ENCODE measurements around the gene FECH.
"Not testable (repeated sequence)": the region's sequence is repeated elsewhere in the genome, so short reads cannot be mapped to it uniquely, and the experiment has no call there.

Gene FECH, protein sequence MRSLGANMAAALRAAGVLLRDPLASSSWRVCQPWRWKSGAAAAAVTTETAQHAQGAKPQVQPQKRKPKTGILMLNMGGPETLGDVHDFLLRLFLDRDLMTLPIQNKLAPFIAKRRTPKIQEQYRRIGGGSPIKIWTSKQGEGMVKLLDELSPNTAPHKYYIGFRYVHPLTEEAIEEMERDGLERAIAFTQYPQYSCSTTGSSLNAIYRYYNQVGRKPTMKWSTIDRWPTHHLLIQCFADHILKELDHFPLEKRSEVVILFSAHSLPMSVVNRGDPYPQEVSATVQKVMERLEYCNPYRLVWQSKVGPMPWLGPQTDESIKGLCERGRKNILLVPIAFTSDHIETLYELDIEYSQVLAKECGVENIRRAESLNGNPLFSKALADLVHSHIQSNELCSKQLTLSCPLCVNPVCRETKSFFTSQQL

DNA sequence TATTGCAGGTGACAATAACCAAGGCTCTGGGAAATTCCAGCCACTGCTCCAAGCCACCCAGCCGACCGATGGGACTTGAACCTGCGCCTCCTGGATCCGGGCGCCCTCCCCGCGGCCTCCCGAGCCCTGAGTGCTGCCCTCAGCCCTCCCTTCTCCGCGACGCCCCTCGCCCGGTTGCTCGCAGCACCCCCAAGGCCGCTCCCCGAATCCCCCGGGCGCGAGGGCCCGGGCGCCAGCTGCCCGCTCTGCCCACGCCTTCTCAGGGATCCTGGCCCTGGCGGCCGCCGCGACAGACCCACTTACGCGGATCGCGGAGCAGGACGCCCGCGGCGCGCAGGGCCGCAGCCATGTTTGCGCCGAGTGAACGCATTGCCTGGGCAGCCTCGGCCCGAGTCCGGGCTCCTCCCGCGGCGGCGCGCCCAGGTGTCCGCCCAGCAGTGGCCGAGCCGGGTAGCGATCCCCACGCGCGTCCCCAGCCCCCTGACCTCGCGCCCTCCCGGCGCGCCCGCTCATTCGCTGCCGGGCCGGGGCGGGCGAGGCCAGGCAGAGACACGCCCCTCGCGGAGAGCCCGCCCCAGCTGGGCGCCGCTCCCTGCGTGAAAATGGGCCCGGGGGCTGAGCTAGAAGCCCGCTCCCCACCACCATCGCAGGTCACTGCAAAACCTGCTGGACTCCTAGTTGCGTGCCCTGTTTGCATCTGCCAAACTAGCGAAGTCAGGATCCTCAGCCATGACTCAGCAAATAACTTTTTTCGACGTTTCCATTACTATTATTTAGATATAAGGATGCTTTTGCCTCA, at the start of gene FECH:
Gene FECH, minus strand, starts transcription at position 452 of the 799 bp plus-strand sequence. Its CDS starts 82 bp downstream, at position 370.
- peak; percentile 26 for FAIRE-seq
- peak; percentile 52 for DNase-seq (ENCODE audit: insufficient read length, low spot score)

DNA sequence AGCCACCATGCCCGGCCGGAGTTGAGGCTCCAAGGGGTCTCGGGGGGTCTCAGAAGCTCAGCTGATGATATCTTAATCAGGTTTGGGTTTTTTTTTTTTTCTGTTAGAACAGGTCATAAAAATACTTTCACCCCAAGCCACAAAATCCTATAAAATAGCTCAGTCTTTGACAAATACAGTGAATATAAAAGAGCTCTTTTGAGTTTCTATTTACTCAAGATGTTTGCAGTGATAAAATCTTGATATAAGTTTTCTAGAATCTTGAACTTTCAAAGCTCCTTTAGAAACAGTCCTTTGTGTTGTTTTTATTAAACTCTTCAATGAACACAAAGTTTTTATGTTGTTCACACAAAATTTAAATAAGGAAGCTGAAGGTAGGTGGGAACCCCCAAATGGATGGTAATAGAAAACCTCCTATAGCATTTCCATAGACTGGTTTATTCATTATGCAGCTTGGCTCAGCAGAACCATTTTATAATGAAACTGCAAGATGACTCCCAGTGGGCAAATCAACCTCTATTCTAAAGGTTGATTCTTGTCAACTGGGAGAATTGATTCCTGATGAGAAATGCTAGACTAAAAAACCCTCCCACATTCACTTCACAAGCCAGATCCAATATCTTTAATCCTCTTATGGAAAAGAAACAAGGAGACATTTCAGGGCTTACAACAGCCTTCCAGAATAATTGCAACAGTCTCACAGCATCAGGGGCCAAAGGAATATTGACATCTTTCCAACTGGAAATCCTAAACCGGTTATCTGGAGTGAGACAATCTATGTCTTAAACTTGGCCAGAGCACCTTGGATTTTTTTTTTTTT, 48.7 kb upstream of the FECH start:
- no peak for DNase-seq (ENCODE audit: insufficient read length, low spot score)
- no peak for FAIRE-seq

DNA sequence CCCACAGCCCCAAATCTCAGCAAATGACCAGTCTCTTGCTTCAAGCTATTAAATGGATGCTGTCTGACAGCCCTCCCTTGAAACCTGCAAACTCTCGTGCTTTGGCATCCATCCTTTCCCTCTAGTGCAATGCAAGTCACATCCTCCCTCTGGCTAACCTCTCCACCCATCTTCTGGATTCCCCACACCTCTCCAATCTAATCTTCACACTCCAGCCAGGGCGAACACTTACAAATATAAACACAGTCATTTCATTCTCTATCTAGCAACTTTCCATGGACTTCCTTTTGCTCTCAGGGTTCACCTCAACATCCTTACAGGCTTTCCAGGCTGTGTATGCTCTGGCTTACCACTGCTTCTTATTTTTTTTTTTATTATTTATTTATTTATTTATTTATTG, 45.2 kb upstream of the FECH start:
- FAIRE-seq (no peak), DNase-seq (ENCODE audit: insufficient read length, low spot score) (no peak)

DNA sequence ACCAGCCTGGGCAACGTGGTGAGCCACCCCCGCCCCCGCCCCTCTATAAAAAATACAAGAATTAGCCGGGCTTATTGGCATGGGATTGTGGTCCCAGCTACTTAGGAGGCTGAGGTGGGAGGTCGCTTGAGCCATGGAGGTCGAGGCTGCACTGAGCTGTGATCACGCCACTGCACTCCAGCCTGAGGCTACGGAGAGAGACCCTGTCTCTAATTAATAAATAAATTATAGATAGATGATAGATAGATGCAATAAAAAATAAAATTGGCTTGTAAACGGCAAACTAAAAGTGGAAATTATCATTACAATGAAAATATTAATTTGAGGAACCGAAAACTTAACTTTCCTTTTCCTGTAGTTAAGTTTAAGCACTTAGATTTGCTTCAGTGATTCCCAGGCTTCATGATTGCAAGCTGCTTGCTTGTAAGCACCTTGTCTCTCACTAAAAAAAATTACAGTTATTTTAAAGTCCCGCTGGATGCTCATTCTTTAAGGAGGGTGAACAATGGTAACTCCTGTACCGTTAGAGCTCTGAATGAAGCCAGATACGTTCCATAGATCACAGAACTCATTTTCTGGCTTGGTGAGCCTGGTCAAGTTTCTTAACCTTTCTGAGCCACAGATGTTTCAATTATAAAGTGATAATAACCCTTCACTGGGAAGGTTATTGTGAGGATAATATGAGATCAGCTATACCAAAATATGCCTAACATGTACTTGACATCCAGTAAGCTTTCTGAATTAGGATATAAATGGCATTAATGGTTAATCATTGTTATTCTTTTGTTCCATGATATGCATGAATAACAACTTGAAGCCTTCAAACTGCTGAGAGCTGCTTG, 44.5 kb upstream of the FECH start:
- no peak for FAIRE-seq
- no peak for DNase-seq (ENCODE audit: insufficient read length, low spot score)

DNA sequence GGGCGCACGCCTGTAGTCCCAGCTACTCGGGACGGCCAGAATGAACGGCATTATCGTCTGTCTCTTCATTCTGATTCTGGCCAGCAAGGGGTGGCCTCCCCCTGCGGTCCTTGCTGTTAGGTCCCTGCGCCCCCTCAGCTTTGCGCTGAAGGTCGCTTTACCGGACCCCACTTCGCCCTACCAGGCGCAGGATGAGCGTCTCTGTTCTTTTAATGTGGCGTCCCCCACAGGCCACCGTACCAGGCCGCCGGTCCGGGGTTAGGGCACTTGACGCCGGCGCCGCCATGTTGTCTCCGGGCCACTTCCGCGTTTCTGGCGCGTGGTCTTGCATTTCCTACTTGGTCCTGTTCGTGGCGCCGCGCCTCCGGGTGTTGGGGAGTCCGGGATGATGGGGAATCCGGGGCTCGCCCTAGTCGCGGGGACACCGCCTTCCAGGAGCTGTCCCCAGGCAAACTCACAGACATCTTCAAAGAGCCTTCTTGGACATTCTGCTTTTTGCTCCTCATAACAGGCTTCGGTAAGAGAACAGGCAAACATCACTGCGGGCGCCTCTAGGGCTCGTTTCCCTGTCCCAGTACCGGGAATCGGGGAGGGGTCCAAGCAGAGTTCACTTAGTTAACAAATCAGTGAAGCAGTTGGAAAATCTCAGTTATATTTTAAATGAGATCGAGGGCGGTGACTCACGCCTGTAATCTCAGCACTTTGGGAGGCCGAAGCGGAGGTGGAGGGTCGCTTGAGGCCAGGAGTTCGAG, 43.7 kb upstream of the FECH start:
- FAIRE-seq (no peak), DNase-seq (ENCODE audit: insufficient read length, low spot score) (peak; percentile 77)

DNA sequence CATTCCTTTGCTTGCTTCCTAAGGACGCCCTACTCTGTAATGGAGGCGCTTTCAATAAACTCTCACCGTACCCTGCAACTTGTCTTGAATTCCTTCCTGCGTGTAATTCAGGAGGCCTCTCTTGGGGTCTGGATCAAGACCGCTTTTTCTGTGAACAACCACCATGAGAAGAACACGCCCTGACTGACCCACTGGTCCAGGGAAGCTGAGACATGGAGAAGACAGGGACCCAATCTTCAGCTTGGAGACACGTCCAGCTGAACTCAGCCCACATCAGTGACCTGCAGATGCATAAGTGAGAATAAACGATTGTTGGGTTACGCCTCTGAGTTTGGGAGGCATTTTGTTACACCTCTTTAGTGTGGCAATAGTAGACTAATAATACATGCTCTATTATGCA, 42.9 kb upstream of the FECH start:
- FAIRE-seq (no peak), DNase-seq (ENCODE audit: insufficient read length, low spot score) (no peak)

DNA sequence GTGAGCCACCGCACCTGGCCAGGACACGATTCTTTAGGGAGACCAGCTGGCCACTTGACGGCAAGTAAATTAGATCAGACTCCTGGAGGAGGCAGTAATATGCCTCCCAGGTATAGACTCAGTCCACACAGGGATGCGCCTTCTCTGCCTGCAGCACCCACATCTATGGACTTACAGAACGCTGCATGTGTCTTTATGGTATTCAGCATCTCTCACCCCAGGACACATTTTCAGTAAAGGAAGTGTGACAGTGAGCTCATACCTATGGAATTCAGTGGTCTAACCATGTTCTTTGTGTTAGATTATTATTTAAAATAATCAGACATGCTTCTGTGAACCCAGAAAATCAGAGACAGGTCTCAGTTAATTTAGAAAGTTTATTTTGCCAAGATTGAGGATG, 41.0 kb upstream of the FECH start:
- no peak for FAIRE-seq
- no peak for DNase-seq (ENCODE audit: insufficient read length, low spot score)

DNA sequence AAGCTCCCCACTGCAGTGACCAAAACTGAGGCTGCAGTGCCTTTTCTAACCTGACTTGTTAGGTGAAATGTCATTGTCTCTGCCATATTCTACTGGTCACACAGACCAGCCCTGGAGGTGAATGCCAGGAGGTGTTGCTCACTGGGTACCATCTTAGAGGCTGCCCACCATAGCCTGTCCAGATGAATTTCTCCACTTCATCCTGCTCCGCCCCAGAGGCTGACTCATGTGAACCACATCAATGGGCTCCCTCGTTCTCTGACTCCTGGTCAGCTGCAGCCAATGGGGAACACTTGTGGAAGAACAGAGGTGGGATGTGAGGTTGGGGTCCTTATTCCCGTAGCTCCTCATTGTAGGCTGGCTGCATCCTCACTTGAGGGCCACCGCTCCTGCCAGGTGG, 38.5 kb upstream of the FECH start:
- DNase-seq (ENCODE audit: insufficient read length, low spot score) (no peak), FAIRE-seq (no peak)

DNA sequence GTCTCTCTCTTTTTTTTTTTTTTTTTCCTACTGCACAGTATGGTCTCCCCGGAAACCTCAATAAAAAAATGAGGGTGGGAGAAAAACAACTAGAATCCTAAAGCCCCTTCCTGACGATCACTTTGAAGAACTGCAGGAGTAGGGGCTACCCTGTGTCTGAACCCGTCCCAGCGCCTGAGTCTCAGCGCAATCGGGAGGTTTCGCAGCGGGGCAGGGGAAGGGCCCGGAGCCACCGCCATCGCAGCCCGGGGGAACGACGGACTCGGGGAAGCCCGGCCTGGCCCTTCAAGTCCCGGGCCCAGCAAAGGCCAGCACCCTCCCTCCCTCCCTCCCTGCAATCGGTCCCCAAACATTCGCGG, 34.7 kb upstream of the FECH start:
- FAIRE-seq (no peak), DNase-seq (ENCODE audit: insufficient read length, low spot score) (no peak)

DNA sequence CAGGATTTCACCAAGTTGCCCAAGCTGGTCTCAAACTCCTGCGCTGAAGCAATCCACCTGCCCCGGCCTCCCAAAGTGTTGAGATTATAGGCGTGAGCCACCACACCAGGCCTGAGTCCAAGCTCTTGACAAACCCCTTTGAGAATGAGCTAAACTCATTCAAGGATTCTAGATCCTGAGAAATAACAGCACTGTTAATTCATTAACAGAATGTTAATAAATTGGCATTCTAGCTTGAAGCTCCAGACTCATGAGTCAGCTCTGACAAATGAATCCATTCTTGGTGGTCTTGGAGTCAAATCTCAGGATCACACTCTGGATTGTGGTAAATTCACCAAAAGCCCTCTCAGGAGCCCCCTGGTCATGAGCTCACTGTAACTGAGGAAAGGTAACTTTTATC, 33.4 kb upstream of the FECH start:
- DNase-seq (ENCODE audit: insufficient read length, low spot score) (no peak), FAIRE-seq (no peak)

DNA sequence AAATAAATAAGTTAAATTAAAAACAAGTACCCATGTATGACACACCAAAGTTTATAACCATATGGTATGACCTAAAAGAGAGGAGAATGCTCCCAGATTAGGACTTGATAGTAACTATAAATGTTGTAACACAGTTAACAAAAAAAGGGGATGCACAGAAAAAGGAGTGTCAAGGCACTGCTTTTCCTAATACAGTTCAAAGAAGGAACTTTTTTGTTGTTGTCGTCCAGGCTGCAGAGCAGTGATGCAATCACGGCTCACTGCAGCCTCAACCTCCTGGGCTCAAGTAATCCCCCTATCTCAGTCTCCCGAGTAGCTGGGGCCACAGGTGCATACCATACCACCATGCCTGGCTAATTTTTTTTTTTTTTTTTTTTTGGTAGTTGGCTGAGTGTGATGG, 32.4 kb upstream of the FECH start:
- FAIRE-seq (no peak), DNase-seq (ENCODE audit: insufficient read length, low spot score) (no peak)

DNA sequence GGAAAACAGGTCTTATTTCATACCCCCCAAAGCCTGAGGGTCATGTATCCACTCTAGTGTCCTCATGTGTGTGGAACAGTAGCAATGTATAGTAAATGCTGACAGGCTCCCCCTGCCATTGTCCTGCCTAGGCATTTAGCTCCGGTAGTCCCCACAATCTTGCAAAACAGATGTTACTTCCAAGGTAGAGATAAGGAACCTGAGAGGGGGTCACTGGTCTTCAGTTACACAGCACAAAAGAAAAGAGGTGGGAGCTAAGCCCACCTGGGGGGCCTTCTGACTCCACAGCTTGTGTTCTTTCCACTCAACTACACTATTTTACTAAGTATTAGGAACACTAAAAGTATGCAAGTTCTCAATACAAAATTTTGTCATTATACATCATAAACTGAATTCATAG, 17.4 kb upstream of the FECH start:
- no peak for DNase-seq (ENCODE audit: insufficient read length, low spot score)
- FAIRE-seq = no peak

DNA sequence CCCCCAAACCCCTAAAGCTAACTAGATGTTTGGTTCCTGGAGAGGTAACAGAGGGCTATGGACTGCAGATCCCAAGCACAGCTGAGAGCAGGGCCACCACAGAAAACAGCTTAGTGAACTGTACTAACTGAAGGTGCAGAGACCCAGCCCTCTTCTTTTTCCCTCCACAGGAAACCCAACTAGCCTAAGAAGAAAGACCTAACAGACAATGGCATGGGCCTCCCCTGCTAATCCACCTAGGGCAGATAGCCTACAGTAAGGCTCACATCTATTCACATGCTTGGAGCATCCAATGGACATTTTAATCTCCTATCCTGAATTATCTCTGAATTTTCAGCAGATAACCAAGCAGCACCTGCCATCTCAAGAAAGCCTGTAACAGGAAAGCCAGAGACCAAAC, 8.8 kb upstream of the FECH start:
- DNase-seq (ENCODE audit: insufficient read length, low spot score) (no peak), FAIRE-seq (no peak)

DNA sequence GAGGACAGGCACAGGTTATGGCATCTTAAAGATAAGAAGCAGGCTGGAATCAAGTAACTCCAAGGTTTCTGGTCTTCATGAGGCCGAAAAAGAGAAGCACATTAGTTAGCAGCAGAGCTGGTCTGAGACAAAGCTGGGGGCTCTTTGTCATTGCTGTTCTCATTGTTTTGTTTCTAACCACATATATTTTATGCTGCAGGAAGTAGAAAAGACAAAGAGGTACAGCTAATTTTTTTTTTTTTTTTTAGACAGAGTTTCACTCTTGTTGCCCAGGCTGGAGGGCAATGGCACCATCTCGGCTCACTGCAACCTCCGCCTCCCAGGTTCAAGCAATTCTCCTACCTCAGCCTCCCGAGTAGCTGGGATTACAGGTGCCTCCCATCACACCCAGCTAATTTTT, 6.2 kb upstream of the FECH start:
- not testable (repeated sequence) for FAIRE-seq; DNase-seq (ENCODE audit: insufficient read length, low spot score)

DNA sequence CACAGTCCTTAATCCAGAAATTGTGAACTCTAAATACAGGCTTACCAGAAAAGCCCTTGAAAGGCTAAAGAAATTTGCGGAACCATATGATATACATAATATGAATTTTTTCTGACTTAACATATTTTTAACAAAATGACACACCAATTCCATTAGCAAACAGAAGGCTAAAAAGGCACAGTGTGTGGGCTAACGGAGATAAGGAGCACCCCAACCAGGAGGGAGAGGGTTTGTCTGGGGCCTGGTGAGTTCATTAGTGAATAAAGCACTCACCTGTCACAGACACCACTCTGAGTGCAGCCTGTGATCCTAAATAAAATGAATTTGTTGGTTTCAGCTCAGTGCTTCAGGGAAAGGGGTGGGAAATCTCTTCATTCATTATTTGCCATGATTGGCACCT, 2.7 kb upstream of the FECH start:
- FAIRE-seq = no peak

DNA sequence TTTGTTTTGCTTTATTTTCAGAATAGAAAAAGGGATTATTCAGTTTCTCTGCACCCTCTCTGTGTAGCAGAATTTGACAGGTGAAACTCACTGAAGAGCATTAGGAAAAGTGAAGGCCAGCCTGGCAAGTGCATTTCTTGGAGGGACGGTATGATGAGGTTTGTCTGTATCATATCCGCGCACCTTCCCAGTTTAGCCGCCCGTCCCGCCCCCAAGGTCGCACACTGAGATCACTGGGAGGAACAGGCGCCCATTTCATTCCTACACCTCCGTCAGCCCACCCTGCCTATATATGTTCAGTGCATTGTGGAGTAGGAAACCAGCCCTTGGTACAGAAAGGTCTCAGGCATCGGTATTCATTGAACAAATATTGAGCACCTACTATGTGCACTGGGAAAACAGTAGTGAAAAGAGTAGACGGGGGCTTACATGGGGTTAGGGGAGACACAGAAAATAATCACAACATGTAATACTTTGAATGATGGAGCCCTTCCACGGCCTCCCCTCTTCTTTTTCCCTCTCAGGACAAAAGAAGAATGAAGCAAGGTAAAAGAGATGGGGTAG, 678 bp upstream of the FECH start:
- DNase-seq (ENCODE audit: insufficient read length, low spot score) = no peak
- FAIRE-seq = no peak

More for the DNA sequence above, 2.7 kb upstream of the FECH start:
- no peak for DNase-seq (ENCODE audit: insufficient read length, low spot score)

DNA sequence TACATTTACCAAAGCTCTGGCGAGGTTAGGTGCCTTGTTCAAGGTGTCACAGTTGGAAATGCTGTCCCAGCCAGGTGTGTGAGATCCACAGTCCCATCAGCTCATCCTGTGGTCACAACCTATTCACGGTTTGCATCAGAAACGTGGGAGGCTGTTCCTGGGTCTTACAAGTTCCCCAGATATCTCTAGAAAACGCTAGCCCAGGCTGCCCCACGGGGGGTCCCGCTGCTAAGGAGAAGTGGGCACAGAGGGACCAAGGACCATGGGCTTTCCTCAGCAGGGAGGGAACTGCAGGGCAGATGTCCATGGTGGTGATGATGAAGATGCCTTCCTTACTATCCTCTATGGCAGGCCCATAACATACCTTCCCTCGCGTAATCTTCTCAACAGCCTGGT, 649 bp downstream of the FECH start:
- FAIRE-seq (no peak), DNase-seq (ENCODE audit: insufficient read length, low spot score) (no peak)

DNA sequence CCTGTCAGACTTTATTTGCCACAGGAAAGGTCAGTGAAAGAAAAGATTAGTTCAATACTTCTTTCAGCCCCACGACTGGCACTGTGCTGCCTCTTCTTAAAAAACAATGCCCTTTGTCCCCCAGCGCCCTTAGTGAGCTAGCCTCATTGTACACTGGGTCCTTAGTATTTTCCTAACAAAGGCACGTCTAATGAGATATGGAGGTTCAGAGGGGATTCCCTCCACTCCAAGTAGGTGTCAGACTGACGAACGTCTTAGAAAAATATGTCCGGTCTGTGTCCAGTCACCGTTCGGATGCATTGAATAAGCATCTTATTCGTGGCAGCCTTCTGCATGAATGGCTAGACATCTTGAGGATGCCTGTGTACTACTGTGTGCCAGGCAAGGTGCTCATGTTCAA, 1.1 kb downstream of the FECH start:
- FAIRE-seq = no peak
- DNase-seq (ENCODE audit: insufficient read length, low spot score) = no peak

DNA sequence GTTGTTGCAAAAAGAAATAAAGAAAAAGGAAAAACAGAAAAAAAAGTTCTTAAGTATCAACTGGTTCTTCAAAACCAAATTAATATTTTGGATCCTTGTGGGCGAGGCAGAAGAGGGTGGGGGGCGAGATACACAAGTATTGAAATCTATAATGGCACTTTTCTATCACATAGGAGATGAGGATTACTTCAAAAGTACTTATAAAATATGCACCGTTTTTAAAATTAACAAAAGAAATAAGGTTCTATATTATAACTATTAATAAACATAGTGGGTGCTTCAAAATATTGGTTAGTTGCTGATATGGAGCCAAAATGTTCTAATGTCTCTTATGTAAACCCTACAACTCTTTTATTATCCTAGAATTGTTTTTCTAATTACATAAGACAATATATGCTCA, 2.1 kb downstream of the FECH start:
- DNase-seq (ENCODE audit: insufficient read length, low spot score) (no peak), FAIRE-seq (no peak)

Data from HTR-8/SVneo (cell line).